ENCODE results near the gene CBFA2T3.

CBFA2T3 gene

GRCh38 chr16:88909431-88910210 is 67.4 kb downstream of the CBFA2T3 start:
- Histone ChIP-seq H3K36me3 (ENCODE audit: insufficient read depth, low read length) (no peaks in the 10 kb centered on the region), H3K9ac (ENCODE audit: low read depth, low read length) (no peak overlapping the region), H3K9me3 (ENCODE audit: control insufficient read depth, insufficient read depth, low read length) (no peaks in the 10 kb centered on the region), H3K4me1 (ENCODE audit: insufficient read depth, low read length) (no peaks in the 10 kb centered on the region; the same call in 1 of the 2 replicates)

- H3K4me1 ChIP-seq (ENCODE audit: insufficient read depth, low read length), result no peaks in the 10 kb centered on the region; the same call in 1 of the 2 replicates
- no peaks in the 10 kb centered on the region for H3K9me3 ChIP-seq (ENCODE audit: control insufficient read depth, insufficient read depth, low read length)
- H3K36me3 ChIP-seq (ENCODE audit: insufficient read depth, low read length), result no peaks in the 10 kb centered on the region
- H3K9ac ChIP-seq (ENCODE audit: low read depth, low read length), result no peak overlapping the region
These were observed 68.7 kb downstream of the CBFA2T3 start for GRCh38 chr16:88908307-88908706.

- Histone ChIP-seq H3K9ac (ENCODE audit: low read depth, low read length) (no peak overlapping the region), H3K9me3 (ENCODE audit: control insufficient read depth, insufficient read depth, low read length) (no peaks in the 10 kb centered on the region), H3K36me3 (ENCODE audit: insufficient read depth, low read length) (no peaks in the 10 kb centered on the region), H3K4me1 (ENCODE audit: insufficient read depth, low read length) (no peaks in the 10 kb centered on the region; the same call in 1 of the 2 replicates)
These were observed 69.2 kb downstream of the CBFA2T3 start for GRCh38 chr16:88907768-88908167.

- Histone ChIP-seq H3K36me3 (ENCODE audit: insufficient read depth, low read length) (no peaks in the 10 kb centered on the region), H3K9ac (ENCODE audit: low read depth, low read length) (no peak overlapping the region), H3K9me3 (ENCODE audit: control insufficient read depth, insufficient read depth, low read length) (no peaks in the 10 kb centered on the region), H3K4me1 (ENCODE audit: insufficient read depth, low read length) (peaks cover 5% of the 10 kb centered on the region; the same call in 1 of the 2 replicates)
These were observed 70.4 kb downstream of the CBFA2T3 start for GRCh38 chr16:88906535-88907105.

GRCh38 chr16:88906020-88906419 is 71.0 kb downstream of the CBFA2T3 start:
- no peak overlapping the region for H3K9ac ChIP-seq (ENCODE audit: low read depth, low read length)
- H3K9me3 ChIP-seq (ENCODE audit: control insufficient read depth, insufficient read depth, low read length), result no peaks in the 10 kb centered on the region
- no peaks in the 10 kb centered on the region for H3K36me3 ChIP-seq (ENCODE audit: insufficient read depth, low read length)
- H3K4me1 ChIP-seq (ENCODE audit: insufficient read depth, low read length), result peaks cover 5% of the 10 kb centered on the region; the same call in 1 of the 2 replicates

- Histone ChIP-seq H3K36me3 (ENCODE audit: insufficient read depth, low read length) (no peaks in the 10 kb centered on the region), H3K9me3 (ENCODE audit: control insufficient read depth, insufficient read depth, low read length) (no peaks in the 10 kb centered on the region), H3K4me1 (ENCODE audit: insufficient read depth, low read length) (peaks cover 5% of the 10 kb centered on the region; the same call in 1 of the 2 replicates), H3K9ac (ENCODE audit: low read depth, low read length) (peak overlapping the region; percentile 15; the same call in 1 of the 2 replicates)
These were observed 71.4 kb downstream of the CBFA2T3 start for GRCh38 chr16:88905563-88905962.

GRCh38 chr16:88904676-88905365 is 72.2 kb downstream of the CBFA2T3 start:
- no peaks in the 10 kb centered on the region for H3K9me3 ChIP-seq (ENCODE audit: control insufficient read depth, insufficient read depth, low read length)
- H3K9ac ChIP-seq (ENCODE audit: low read depth, low read length), result peak overlapping the region; percentile 15; the same call in 1 of the 2 replicates
- no peaks in the 10 kb centered on the region for H3K36me3 ChIP-seq (ENCODE audit: insufficient read depth, low read length)
- peaks cover 5% of the 10 kb centered on the region; the same call in 1 of the 2 replicates for H3K4me1 ChIP-seq (ENCODE audit: insufficient read depth, low read length)

GRCh38 chr16:88903267-88903666 is 73.7 kb downstream of the CBFA2T3 start:
- peaks cover 5% of the 10 kb centered on the region; the same call in 1 of the 2 replicates for H3K4me1 ChIP-seq (ENCODE audit: insufficient read depth, low read length)
- no peaks in the 10 kb centered on the region for H3K9me3 ChIP-seq (ENCODE audit: control insufficient read depth, insufficient read depth, low read length)
- H3K9ac ChIP-seq (ENCODE audit: low read depth, low read length), result no peak overlapping the region
- no peaks in the 10 kb centered on the region for H3K36me3 ChIP-seq (ENCODE audit: insufficient read depth, low read length)

GRCh38 chr16:88902744-88903143 is 74.3 kb downstream of the CBFA2T3 start:
- H3K9me3 ChIP-seq (ENCODE audit: control insufficient read depth, insufficient read depth, low read length), result no peaks in the 10 kb centered on the region
- H3K4me1 ChIP-seq (ENCODE audit: insufficient read depth, low read length), result peaks cover 5% of the 10 kb centered on the region; the same call in 1 of the 2 replicates
- H3K36me3 ChIP-seq (ENCODE audit: insufficient read depth, low read length), result no peaks in the 10 kb centered on the region

GRCh38 chr16:88901718-88902337 is 75.2 kb downstream of the CBFA2T3 start:
- Histone ChIP-seq H3K36me3 (ENCODE audit: insufficient read depth, low read length) (no peaks in the 10 kb centered on the region), H3K9me3 (ENCODE audit: control insufficient read depth, insufficient read depth, low read length) (no peaks in the 10 kb centered on the region), H3K9ac (ENCODE audit: low read depth, low read length) (no peak overlapping the region), H3K4me1 (ENCODE audit: insufficient read depth, low read length) (peaks cover 5% of the 10 kb centered on the region; the same call in 1 of the 2 replicates)

More at GRCh38 chr16:88902744-88903143, 74.3 kb downstream of the CBFA2T3 start:
- no peak overlapping the region for H3K9ac ChIP-seq (ENCODE audit: low read depth, low read length)

- H3K36me3 ChIP-seq (ENCODE audit: insufficient read depth, low read length), result no peaks in the 10 kb centered on the region
- no peak overlapping the region for H3K9ac ChIP-seq (ENCODE audit: low read depth, low read length)
- H3K4me1 ChIP-seq (ENCODE audit: insufficient read depth, low read length), result peaks cover 5% of the 10 kb centered on the region; the same call in 1 of the 2 replicates
- H3K9me3 ChIP-seq (ENCODE audit: control insufficient read depth, insufficient read depth, low read length), result no peaks in the 10 kb centered on the region
These were observed 76.3 kb downstream of the CBFA2T3 start for GRCh38 chr16:88900662-88901052.

- no peaks in the 10 kb centered on the region for H3K9me3 ChIP-seq (ENCODE audit: control insufficient read depth, insufficient read depth, low read length)
- H3K9ac ChIP-seq (ENCODE audit: low read depth, low read length), result no peak overlapping the region
- H3K36me3 ChIP-seq (ENCODE audit: insufficient read depth, low read length), result no peaks in the 10 kb centered on the region
- H3K4me1 ChIP-seq (ENCODE audit: insufficient read depth, low read length), result peaks cover 5% of the 10 kb centered on the region; the same call in 1 of the 2 replicates
These were observed 76.9 kb downstream of the CBFA2T3 start for GRCh38 chr16:88899901-88900661.

GRCh38 chr16:88897696-88898425 is 79.1 kb downstream of the CBFA2T3 start:
- no peaks in the 10 kb centered on the region for H3K9me3 ChIP-seq (ENCODE audit: control insufficient read depth, insufficient read depth, low read length)
- no peaks in the 10 kb centered on the region for H3K36me3 ChIP-seq (ENCODE audit: insufficient read depth, low read length)
- H3K9ac ChIP-seq (ENCODE audit: low read depth, low read length), result no peak overlapping the region
- peaks cover 5% of the 10 kb centered on the region; the same call in 1 of the 2 replicates for H3K4me1 ChIP-seq (ENCODE audit: insufficient read depth, low read length)
